ENCODE data around the gene COA5.

GRCh38 chr2:98559581-98559980, 48.7 kb downstream of the COA5 start:
- TF ChIP-seq YY1 (IDR thresholded peaks at IDR 0.05; ENCODE audit: insufficient read depth, insufficient read length) (no peak), SUZ12 (IDR thresholded peaks at IDR 0.05; ENCODE audit: extremely low read depth, insufficient read depth, insufficient read length) (no peak), ZNF274 (IDR thresholded peaks at IDR 0.05; ENCODE audit: low read depth, low read length) (no peak)
